GM21723 (cell line): ENCODE measurements around the gene GOLGA3.
A peak's percentile ranks its signal among the peaks of the same experiment; 100 is the strongest.
"Not testable (repeated sequence)": the region's sequence is repeated elsewhere in the genome, so short reads cannot be mapped to it uniquely, and the experiment has no call there.

Experiments used
- ATAC-seq: cut with Tn5 transposase; IDR thresholded peaks from one replicate; pipeline ENCODE4 v1.9.1; 2021; ENCODE audit warnings: mild to moderate bottlenecking, moderate library complexity; ENCODE audit not compliant: unreplicated experiment

The GOLGA3 gene

DNA sequence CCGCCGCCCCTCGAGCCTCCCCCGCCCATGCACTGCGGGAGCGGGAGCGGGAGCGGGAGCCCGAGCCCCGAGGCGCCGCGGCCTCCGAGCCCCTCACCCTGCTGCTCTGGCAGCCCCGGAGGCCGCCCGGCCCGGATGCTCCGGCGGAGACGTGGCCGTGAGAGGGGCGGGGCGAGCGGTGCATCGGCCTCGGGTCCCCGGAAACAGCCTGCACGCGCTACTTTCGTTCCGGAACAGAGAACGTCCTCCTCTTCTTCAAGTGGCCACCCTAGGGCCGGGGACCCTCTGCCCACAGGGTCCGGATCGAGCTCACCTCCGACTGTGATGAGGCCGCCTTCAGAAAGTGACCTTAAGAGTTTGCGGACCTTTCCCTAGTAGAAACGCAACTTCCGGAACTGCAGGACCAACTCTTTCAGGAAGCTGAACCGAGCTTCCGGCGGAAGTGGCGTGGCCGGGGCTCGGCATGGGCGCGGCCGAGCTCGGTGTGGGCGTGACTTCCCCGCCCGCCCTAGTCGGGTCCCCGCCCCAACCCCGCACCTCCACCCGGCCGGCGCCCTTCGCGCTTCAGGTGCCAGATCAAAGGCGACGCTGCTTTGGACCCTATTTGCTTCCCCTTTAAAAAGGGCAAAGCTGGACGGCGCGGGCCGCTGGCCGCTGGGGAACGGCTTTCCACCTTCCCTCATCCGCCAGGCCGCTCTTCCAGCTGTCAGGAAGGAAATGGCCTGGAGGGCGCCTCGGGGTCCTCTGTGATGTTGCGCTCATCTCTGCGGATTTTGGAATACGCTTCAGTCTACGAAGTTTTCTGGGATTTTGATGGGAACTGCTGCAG is at the start of gene GOLGA3:
GOLGA3 (minus strand) TSS at position 164 of the 829 bp plus-strand sequence. CDS start 6,741 bp downstream, outside the sequence.
- peak; percentile 89 for ATAC-seq

GRCh38 chr12:132874620-132875019 is 46.0 kb upstream of the GOLGA3 start:
- ATAC-seq, result not testable (repeated sequence)

GRCh38 chr12:132874175-132874574 is 45.5 kb upstream of the GOLGA3 start:
- no peak for ATAC-seq

- no peak for ATAC-seq
Observed at GRCh38 chr12:132873724-132874123, 45.1 kb upstream of the GOLGA3 start.

- ATAC-seq, result no peak
Observed at GRCh38 chr12:132872975-132873421, 44.3 kb upstream of the GOLGA3 start.

- no peak for ATAC-seq
Observed at GRCh38 chr12:132872073-132872855, 43.6 kb upstream of the GOLGA3 start.

DNA sequence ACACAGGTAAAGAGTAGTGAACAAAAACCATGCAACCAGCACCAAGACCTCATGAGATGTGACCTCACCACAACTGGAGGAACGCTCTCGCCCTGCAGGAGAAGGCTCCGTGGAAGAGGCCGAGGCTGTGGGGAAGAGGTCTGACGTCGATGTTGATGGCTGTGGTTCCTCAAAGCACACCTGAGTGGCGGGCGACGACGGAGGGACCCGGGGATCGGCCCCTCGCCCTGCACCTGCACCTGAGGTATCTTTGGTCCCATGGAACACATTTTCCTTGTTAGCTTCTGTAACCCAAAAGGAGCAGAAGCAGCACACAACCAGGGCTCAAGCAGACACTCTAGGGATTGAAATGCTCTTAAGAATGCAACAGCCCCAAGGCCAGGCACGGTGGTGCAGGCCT is 40.9 kb upstream of the GOLGA3 start:
- ATAC-seq, result no peak

DNA sequence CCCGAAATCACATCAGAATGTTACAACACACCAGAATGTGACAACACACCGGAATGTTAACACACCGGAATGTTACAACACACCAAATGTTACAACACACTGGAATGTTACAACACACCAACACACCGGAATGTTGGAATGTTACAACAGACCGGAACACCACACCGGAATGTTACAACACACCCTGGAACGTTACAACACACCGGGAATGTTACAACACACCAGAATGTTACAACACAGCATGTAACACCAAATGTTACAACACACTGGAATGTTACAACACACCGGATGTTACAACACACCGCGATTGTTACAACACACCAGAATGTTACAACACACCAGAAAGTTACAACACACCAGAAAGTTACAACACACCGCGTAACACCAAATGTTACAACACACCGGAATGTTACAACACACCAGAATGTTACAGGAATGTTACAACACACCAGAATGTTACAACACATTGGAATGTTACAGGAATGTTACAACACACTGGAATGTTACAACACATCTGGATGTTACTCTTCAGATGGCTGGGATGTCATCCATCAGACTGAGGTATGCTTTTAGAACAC is 37.7 kb upstream of the GOLGA3 start:
- ATAC-seq, result no peak

- no peak for ATAC-seq
Observed at GRCh38 chr12:132861558-132861957, 32.9 kb upstream of the GOLGA3 start.

DNA sequence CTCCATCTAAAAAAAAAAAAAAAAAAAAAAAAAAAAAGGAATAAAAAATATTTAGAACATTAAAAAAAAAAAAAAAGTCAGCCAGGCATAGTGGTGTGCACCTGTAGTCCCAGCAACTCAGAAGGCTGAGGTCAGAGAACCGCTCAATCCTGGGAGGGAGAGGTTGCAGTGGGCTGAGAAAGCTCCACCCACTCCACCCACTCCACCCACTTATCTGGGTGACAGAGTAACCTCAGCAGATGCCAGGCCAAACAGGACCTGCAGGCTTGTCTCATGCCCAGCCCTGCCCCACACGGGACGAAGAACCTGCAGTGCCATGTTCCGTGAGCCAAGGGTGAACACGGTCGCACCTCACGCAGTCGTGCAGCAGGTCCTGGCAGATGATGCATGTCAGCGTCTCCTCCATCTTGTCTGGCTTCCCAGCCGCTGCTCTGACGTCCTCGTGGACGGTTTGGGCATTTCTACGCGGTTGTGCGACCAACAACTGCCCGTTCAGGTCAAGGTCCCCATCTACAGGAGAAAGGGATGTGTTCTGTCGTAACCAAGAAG is 30.1 kb upstream of the GOLGA3 start:
- ATAC-seq, result no peak

- ATAC-seq, result not testable (repeated sequence)
Observed at GRCh38 chr12:132857019-132857418, 28.4 kb upstream of the GOLGA3 start.

- no peak for ATAC-seq
Observed at GRCh38 chr12:132856581-132856980, 27.9 kb upstream of the GOLGA3 start.

DNA sequence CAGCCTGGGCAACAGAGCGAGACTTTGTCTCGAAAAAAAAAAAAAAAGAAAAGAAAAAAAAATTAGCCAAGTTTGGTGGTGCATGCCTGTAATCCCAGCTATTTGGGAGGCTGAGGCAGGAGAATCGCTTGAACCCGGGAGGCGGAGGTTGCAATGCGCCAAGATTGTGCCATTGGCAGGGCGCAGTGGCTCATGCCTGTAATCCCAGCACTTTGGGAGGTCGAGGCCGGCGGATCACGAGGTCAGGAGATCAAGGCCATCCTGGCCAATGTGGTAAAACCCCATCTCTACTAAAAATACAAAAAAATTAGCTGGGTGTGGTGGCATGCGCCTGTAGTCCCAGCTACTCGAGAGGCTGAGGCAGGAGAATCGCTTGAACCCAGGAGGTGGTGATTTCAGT is 26.5 kb upstream of the GOLGA3 start:
- not testable (repeated sequence) for ATAC-seq

DNA sequence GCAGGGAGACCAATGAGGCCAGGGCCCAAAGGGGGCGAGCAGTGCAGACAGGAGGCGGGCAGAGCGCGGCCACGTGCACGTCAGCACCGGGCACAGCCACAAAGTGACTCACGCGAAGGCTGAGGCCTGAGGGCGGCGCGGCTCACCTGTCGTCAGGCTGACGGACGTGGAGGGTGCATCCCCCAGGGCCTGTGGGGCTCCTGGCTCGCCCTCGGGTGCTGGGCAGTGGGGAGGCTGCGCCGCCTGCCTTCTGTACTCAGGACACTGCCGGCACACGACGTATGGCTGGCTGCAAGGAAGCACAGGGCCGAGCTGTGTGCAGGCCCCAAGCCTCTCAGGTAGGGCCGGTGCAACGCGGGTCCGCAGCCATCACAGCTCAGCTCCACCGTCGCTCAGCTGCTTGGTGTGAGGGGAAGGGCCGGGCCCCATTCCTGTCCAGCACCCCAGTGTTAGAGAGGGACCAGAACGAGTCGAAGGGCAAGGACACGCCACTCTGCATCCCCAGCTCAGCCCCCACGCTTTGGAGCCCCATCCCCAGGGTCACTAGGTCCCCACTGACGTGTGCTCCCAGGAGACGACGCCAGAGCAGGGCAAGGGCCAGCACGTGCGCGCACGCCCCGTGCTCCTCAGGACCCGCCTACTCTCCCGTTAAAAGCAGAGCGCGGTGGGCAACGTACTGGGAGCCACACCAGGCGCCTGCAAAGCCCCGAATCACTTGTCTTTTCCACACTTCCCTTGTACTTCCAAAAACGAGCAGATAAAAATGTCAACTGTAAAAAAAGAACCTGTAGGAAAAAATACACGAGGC is 24.8 kb upstream of the GOLGA3 start:
- ATAC-seq, result no peak

DNA sequence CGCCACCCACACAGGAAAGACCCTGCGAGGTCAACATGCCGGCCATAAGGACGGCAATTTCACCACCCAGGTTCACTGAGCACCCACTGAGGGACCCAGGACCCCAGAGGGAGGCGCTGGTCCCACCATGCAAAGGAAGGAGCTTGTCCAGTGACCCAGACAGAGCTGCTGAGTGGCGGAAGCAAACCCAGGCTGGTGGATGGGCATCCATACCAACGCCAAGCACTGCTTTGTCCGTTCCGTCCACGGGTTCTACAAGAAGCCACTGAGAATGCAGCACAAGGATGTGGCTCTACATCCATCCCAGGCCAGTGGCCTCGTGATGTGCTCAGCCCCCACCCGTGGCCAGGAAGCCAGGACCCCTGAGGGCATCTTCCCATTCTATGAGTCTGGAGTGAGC is 23.8 kb upstream of the GOLGA3 start:
- no peak for ATAC-seq

GRCh38 chr12:132851465-132851864 is 22.8 kb upstream of the GOLGA3 start:
- ATAC-seq, result no peak

DNA sequence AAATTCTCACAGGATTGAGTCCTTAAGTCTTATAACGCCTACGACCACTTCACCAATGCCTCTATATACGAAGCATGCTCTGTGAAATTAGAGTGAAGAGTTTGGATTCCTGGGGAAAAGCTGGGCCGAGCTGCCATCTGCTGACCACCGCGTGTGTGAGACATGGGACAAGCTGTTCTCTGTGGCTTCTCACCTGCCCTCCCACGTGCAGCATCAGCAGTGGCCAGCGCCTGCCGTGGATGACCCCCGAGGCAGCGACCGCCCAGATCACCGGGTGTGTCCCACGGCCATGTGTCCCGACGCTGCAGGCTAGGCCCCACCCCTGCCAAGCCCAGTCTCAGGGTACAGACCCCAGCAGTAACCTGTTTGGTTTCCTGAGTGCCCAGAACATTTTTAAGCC is 21.6 kb upstream of the GOLGA3 start:
- no peak for ATAC-seq

GRCh38 chr12:132848521-132848920 is 19.9 kb upstream of the GOLGA3 start:
- no peak for ATAC-seq

GRCh38 chr12:132847363-132848356 is 19.0 kb upstream of the GOLGA3 start:
- no peak for ATAC-seq
